HepG2 (cell line): ENCODE data around the gene ANKS1A. TPM values are rescaled to one million over a fixed set of nuclear protein-coding genes. Genes with fewer than 3 reads are reported as not detected.

Experiments used
- HOXD1 ChIP-seq: sonication (generic); formaldehyde crosslinking; IDR thresholded peaks from 2 replicates; pipeline ENCODE4 v1.5.0; 2020; ENCODE audit warnings: missing genetic modification reagents
- SMARCC2 ChIP-seq: fragments of 450-650 bp; IDR thresholded peaks from 2 replicates; pipeline ENCODE4 v1.6.1; 2017; ENCODE audit warnings: antibody characterized with exemption, mild to moderate bottlenecking
- SP4 ChIP-seq: sonication (generic); formaldehyde crosslinking; IDR thresholded peaks from 2 replicates; pipeline ENCODE4 v1.8.1; 2023; ENCODE audit warnings: mild to moderate bottlenecking, missing genetic modification reagents
- ZNF264 ChIP-seq: sonication (generic); formaldehyde crosslinking; IDR thresholded peaks from 2 replicates; pipeline ENCODE4 v1.4.0; 2020; ENCODE audit warnings: missing genetic modification reagents
- ZNF33B ChIP-seq: sonication (generic); formaldehyde crosslinking; IDR thresholded peaks from 2 replicates; pipeline ENCODE4 v1.5.1; 2020; ENCODE audit warnings: mild to moderate bottlenecking, missing genetic modification reagents
- ZNF383 ChIP-seq: sonication (generic); formaldehyde crosslinking; IDR thresholded peaks from 2 replicates; pipeline ENCODE4 v1.4.0; 2020; ENCODE audit warnings: missing genetic modification reagents, mild to moderate bottlenecking, borderline replicate concordance
- ZZZ3 ChIP-seq: sonication (generic); formaldehyde crosslinking; IDR thresholded peaks from 2 replicates; pipeline ENCODE4 v1.4.0; 2020; ENCODE audit warnings: missing genetic modification reagents, mild to moderate bottlenecking, borderline replicate concordance
- polyA plus RNA-seq, 8 experiments: library from polyadenylated mRNA; depleted of rRNA in 3 of 8; stranded (reverse) in 7 of 8; unstranded in 1 of 8; fragments of >200 nt; fragmentation: Illumina TruSeq in 4 of 8; extraction: Trizol in 4 of 8; gene quantifications; 2 replicates each; pipeline versions ENCODE4 v1.2.1 to v1.2.3, GENCODE V29; 2011 to 2016; ENCODE audit warnings: low read depth in 4 of 8, missing spikeins in 1 of 8, mixed read lengths in 1 of 8; ENCODE audit not compliant: insufficient read depth in 1 of 8
- total RNA-seq, 5 experiments: library from RNA; depleted of rRNA; stranded (reverse); fragments of >200 nt; fragmentation: Illumina TruSeq; extraction: Trizol; gene quantifications; 2 replicates each; pipeline ENCODE4 v1.2.3, GENCODE V29; 2016; ENCODE audit warnings: low read depth in 1 of 5
- TF ChIP-seq, protein P1 (sequence below): sonication (generic); formaldehyde crosslinking; IDR thresholded peaks from 2 replicates; pipeline ENCODE4 v1.8.0; 2022; ENCODE audit warnings: mild to moderate bottlenecking, missing genetic modification reagents, borderline replicate concordance
- TF ChIP-seq, protein P2 (sequence below): sonication (generic); formaldehyde crosslinking; IDR thresholded peaks from 2 replicates; pipeline ENCODE4 v1.5.1; 2020; ENCODE audit warnings: mild to moderate bottlenecking, missing genetic modification reagents
- TF ChIP-seq, protein P3 (sequence below): IDR thresholded peaks from 2 replicates; pipeline ENCODE4 v1.6.1; 2016; ENCODE audit warnings: missing compliant biosample characterization, missing genetic modification reagents, borderline replicate concordance
- TF ChIP-seq, protein P4 (sequence below): sonication (generic); formaldehyde crosslinking; IDR thresholded peaks from 2 replicates; pipeline ENCODE4 v1.9.0; 2021; ENCODE audit warnings: mild to moderate bottlenecking, missing genetic modification reagents
- TF ChIP-seq, protein P5 (sequence below): sonication (generic); formaldehyde crosslinking; IDR thresholded peaks from 2 replicates; pipeline ENCODE4 v1.4.0; 2020; ENCODE audit warnings: missing genetic modification reagents
- TF ChIP-seq, protein P6 (sequence below): sonication (generic); formaldehyde crosslinking; IDR thresholded peaks from 2 replicates; pipeline ENCODE4 v1.5.1; 2020; ENCODE audit warnings: mild to moderate bottlenecking, missing genetic modification reagents, borderline replicate concordance

ANKS1A gene
- total and polyA plus RNA-seq, 2 of the 13 experiments (the other 11 are each of a cell fraction or from before 2014, with no cell fraction given), result 7.2 to 15.1 TPM

DNA sequence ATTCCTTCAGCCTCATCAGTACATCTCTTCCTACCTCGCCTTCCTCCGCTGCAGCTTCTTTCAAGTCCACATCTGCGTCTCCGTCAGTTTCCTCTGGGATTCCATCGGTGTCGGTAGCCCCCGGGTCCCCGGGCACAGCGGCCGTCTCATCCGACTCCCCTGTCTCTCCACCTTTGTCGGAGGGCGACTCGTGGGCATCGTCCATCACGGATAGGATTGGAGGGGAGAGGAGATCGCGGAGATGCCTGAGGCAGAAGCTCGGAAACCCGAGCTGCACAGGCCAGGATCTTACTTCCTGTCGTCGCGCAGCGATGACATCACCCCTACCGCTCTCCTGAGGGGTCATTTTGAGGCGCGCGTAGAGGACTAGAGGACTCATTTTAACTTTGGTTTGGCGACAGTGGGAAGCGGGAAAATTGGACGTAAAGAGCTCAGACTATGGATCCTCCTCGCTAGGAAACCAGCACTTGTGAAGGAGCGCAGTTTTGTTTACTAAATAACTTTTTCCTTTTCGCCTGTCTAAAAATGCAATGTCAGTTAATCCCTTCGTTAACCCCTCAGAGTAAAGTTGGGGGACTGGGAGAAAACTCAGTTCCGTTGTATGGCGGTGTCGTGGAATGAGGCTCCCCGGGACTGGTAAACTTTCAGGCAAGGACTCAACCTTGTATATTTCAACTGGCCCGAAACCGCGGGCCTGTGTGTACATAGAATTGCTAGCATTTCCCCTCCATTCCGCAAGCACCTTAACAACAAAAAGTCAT is 1.1 kb upstream of the ANKS1A start, which contains the start of gene TAF11 (continued):
- TF ChIP-seq, protein P1, sequence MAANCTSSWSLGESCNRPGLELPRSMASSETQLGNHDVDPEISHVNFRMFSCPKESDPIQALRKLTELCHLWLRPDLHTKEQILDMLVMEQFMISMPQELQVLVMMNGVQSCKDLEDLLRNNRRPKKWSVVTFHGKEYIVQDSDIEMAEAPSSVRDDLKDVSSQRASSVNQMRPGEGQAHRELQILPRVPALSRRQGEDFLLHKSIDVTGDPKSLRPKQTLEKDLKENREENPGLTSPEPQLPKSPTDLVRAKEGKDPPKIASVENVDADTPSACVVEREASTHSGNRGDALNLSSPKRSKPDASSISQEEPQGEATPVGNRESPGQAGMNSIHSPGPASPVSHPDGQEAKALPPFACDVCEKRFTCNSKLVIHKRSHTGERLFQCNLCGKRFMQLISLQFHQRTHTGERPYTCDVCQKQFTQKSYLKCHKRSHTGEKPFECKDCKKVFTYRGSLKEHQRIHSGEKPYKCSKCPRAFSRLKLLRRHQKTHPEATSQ, result peak; percentile 69; the same call in 1 of the 2 replicates
- TF ChIP-seq SP4 (CRISPR knock-in tag) (peak; percentile 87), ZNF264 (CRISPR knock-in tag) (no peak), HOXD1 (no peak), ZNF33B (CRISPR knock-in tag) (peak; percentile 87), ZNF383 (CRISPR knock-in tag) (no peak), ZZZ3 (CRISPR knock-in tag) (no peak; the same call in 1 of the 2 replicates), SMARCC2 (no peak)
- TF ChIP-seq, protein P2, sequence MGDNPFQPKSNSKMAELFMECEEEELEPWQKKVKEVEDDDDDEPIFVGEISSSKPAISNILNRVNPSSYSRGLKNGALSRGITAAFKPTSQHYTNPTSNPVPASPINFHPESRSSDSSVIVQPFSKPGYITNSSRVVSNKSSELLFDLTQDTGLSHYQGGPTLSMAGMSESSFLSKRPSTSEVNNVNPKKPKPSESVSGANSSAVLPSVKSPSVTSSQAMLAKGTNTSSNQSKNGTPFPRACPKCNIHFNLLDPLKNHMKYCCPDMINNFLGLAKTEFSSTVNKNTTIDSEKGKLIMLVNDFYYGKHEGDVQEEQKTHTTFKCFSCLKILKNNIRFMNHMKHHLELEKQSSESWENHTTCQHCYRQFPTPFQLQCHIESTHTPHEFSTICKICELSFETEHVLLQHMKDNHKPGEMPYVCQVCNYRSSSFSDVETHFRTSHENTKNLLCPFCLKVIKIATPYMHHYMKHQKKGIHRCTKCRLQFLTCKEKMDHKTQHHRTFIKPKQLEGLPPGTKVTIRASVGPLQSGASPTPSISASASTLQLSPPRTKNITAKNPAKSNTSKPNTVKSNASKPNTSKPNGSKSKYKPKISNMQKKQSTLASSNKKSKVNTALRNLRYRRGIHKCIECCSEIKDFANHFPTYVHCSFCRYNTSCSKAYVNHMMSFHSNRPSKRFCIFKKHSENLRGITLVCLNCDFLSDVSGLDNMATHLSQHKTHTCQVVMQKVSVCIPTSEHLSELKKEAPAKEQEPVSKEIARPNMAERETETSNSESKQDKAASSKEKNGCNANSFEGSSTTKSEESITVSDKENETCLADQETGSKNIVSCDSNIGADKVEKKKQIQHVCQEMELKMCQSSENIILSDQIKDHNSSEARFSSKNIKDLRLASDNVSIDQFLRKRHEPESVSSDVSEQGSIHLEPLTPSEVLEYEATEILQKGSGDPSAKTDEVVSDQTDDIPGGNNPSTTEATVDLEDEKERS (CRISPR knock-in tag), result no peak
- TF ChIP-seq, protein P3, sequence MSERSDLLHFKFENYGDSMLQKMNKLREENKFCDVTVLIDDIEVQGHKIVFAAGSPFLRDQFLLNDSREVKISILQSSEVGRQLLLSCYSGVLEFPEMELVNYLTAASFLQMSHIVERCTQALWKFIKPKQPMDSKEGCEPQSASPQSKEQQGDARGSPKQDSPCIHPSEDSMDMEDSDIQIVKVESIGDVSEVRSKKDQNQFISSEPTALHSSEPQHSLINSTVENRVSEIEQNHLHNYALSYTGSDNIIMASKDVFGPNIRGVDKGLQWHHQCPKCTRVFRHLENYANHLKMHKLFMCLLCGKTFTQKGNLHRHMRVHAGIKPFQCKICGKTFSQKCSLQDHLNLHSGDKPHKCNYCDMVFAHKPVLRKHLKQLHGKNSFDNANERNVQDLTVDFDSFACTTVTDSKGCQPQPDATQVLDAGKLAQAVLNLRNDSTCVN (CRISPR knock-in tag), result peak; percentile 77
- TF ChIP-seq, protein P4, sequence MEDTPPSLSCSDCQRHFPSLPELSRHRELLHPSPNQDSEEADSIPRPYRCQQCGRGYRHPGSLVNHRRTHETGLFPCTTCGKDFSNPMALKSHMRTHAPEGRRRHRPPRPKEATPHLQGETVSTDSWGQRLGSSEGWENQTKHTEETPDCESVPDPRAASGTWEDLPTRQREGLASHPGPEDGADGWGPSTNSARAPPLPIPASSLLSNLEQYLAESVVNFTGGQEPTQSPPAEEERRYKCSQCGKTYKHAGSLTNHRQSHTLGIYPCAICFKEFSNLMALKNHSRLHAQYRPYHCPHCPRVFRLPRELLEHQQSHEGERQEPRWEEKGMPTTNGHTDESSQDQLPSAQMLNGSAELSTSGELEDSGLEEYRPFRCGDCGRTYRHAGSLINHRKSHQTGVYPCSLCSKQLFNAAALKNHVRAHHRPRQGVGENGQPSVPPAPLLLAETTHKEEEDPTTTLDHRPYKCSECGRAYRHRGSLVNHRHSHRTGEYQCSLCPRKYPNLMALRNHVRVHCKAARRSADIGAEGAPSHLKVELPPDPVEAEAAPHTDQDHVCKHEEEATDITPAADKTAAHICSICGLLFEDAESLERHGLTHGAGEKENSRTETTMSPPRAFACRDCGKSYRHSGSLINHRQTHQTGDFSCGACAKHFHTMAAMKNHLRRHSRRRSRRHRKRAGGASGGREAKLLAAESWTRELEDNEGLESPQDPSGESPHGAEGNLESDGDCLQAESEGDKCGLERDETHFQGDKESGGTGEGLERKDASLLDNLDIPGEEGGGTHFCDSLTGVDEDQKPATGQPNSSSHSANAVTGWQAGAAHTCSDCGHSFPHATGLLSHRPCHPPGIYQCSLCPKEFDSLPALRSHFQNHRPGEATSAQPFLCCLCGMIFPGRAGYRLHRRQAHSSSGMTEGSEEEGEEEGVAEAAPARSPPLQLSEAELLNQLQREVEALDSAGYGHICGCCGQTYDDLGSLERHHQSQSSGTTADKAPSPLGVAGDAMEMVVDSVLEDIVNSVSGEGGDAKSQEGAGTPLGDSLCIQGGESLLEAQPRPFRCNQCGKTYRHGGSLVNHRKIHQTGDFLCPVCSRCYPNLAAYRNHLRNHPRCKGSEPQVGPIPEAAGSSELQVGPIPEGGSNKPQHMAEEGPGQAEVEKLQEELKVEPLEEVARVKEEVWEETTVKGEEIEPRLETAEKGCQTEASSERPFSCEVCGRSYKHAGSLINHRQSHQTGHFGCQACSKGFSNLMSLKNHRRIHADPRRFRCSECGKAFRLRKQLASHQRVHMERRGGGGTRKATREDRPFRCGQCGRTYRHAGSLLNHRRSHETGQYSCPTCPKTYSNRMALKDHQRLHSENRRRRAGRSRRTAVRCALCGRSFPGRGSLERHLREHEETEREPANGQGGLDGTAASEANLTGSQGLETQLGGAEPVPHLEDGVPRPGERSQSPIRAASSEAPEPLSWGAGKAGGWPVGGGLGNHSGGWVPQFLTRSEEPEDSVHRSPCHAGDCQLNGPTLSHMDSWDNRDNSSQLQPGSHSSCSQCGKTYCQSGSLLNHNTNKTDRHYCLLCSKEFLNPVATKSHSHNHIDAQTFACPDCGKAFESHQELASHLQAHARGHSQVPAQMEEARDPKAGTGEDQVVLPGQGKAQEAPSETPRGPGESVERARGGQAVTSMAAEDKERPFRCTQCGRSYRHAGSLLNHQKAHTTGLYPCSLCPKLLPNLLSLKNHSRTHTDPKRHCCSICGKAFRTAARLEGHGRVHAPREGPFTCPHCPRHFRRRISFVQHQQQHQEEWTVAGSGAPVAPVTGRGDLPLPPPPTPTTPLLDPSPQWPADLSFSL, result no peak; the same call in 1 of the 2 replicates
- TF ChIP-seq, protein P5, sequence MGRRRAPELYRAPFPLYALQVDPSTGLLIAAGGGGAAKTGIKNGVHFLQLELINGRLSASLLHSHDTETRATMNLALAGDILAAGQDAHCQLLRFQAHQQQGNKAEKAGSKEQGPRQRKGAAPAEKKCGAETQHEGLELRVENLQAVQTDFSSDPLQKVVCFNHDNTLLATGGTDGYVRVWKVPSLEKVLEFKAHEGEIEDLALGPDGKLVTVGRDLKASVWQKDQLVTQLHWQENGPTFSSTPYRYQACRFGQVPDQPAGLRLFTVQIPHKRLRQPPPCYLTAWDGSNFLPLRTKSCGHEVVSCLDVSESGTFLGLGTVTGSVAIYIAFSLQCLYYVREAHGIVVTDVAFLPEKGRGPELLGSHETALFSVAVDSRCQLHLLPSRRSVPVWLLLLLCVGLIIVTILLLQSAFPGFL (CRISPR knock-in tag), result no peak
- TF ChIP-seq, protein P6, sequence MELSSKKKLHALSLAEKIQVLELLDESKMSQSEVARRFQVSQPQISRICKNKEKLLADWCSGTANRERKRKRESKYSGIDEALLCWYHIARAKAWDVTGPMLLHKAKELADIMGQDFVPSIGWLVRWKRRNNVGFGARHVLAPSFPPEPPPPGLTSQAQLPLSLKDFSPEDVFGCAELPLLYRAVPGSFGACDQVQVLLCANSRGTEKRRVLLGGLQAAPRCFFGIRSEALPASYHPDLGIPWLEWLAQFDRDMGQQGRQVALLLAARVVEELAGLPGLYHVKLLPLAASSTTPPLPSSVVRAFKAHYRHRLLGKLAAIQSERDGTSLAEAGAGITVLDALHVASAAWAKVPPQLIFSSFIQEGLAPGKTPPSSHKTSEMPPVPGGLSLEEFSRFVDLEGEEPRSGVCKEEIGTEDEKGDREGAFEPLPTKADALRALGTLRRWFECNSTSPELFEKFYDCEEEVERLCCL (CRISPR knock-in tag), result peak; percentile 64; the same call in 1 of the 2 replicates
